Measurements from ENCODE around the gene OR4C6. TPM values are rescaled to one million over a fixed set of nuclear protein-coding genes. Genes with fewer than 3 reads are reported as not detected.

The OR4C6 gene
- total RNA-seq, 1 experiment from 2014 or later, result not detected

- no peak overlapping the region for H2AFZ ChIP-seq (ENCODE audit: low read length)
- H3K9me3 ChIP-seq (ENCODE audit: low read length), result peaks cover 15% of the 10 kb centered on the region
- DNase-seq (peak; percentile 76), ATAC-seq (0 out of 2 replicates have a peak, but pooled peaks have one; percentile 27)
- ChIA-PET CTCF (no interaction called here), POLR2A (ENCODE audit: unreplicated experiment) (no interaction called here)
- no peak overlapping the region for H3K27ac ChIP-seq (ENCODE audit: low read length)
- H3F3A ChIP-seq (ENCODE audit: low read length, unreplicated experiment), result no peaks in the 10 kb centered on the region
- intact Hi-C loops (cut with micrococcal nuclease), result no loop called here
- H3K4me3 ChIP-seq (ENCODE audit: low read length), result no peak overlapping the region
- no peaks in the 10 kb centered on the region; the same call in 1 of the 2 replicates for H3K36me3 ChIP-seq (ENCODE audit: low read depth, low read length)
- H3K79me2 ChIP-seq (ENCODE audit: low read length), result no peaks in the 10 kb centered on the region
- BruUV-seq (replicated peaks), result no TSS peak
- no peak overlapping the region for H3K9ac ChIP-seq (ENCODE audit: low read length)
- no peaks in the 10 kb centered on the region for H4K20me1 ChIP-seq (ENCODE audit: low read length)
- no peaks in the 10 kb centered on the region for H3K4me1 ChIP-seq (ENCODE audit: insufficient read depth, low read length)
- no peaks in the 10 kb centered on the region for H3K27me3 ChIP-seq (ENCODE audit: low read length)
- TF ChIP-seq EZH2phosphoT487 (IDR thresholded peaks at IDR 0.05; ENCODE audit: borderline replicate concordance, low read length), result no peak
- no peak for TF ChIP-seq EZH2 (IDR thresholded peaks at IDR 0.05; ENCODE audit: low read length, unreplicated experiment)
- TF ChIP-seq CTCF (conservative IDR thresholded peaks at IDR 0.05; ENCODE audit: low read depth, low read length), result peak; percentile 92
- H3K4me2 ChIP-seq (ENCODE audit: low read length), result no peak overlapping the region
- no peaks in the 10 kb centered on the region for H3K9me2 ChIP-seq (replicated peaks; ENCODE audit: low read length)
Measured at GRCh38 chr11:55707029-55707428, 45.0 kb downstream of the OR4C6 start.

- DNase-seq, result peak; percentile 30
- Histone ChIP-seq H3K9me3 (ENCODE audit: low read length) (no peaks in the 10 kb centered on the region), H3K27ac (ENCODE audit: low read length) (no peak overlapping the region), H3K36me3 (ENCODE audit: low read depth, low read length) (no peaks in the 10 kb centered on the region), H3K4me3 (ENCODE audit: low read length) (no peak overlapping the region), H2AFZ (ENCODE audit: low read length) (no peak overlapping the region), H3K4me1 (ENCODE audit: insufficient read depth, low read length) (no peaks in the 10 kb centered on the region), H3K4me2 (ENCODE audit: low read length) (no peak overlapping the region), H3F3A (ENCODE audit: low read length, unreplicated experiment) (no peaks in the 10 kb centered on the region), H3K9ac (ENCODE audit: low read length) (no peak overlapping the region), H3K9me2 (replicated peaks; ENCODE audit: low read length) (no peaks in the 10 kb centered on the region), H3K27me3 (ENCODE audit: low read length) (no peaks in the 10 kb centered on the region), H4K20me1 (ENCODE audit: low read length) (no peaks in the 10 kb centered on the region), H3K79me2 (ENCODE audit: low read length) (no peaks in the 10 kb centered on the region)
- CTCF ChIA-PET, result no interaction called here
- intact Hi-C loops (cut with micrococcal nuclease), result no loop called here
- no TSS peak for BruUV-seq (replicated peaks)
- POLR2A ChIA-PET (ENCODE audit: unreplicated experiment), result no interaction called here
- no peak for TF ChIP-seq EZH2phosphoT487 (IDR thresholded peaks at IDR 0.05; ENCODE audit: borderline replicate concordance, low read length)
- peak; percentile 64 for TF ChIP-seq CTCF (conservative IDR thresholded peaks at IDR 0.05; ENCODE audit: low read depth, low read length)
- no peak for TF ChIP-seq EZH2 (IDR thresholded peaks at IDR 0.05; ENCODE audit: low read length, unreplicated experiment)
- no peak for ATAC-seq
Measured at GRCh38 chr11:55714982-55715888, 53.2 kb downstream of the OR4C6 start.

Other genes starting within 250 kb of the OR4C6 start
- gene OR4C15, start 107.7 kb upstream of the OR4C6 start, total RNA-seq (2014; rRNA removed), result not detected in 2 replicates
- gene OR4C16, start 90.1 kb upstream of the OR4C6 start, total RNA-seq (2014; rRNA removed), result not detected in 2 replicates
- not detected in 2 replicates for gene OR4C11, start 54.6 kb upstream of the OR4C6 start, total RNA-seq (2014; rRNA removed)
- not detected in 2 replicates for gene OR4P4, start 27.1 kb upstream of the OR4C6 start, total RNA-seq (2014; rRNA removed)
- not detected in 2 replicates for gene OR4S2, start 13.9 kb upstream of the OR4C6 start, total RNA-seq (2014; rRNA removed)
- not detected in 2 replicates for gene OR5D13, start 111.2 kb downstream of the OR4C6 start, total RNA-seq (2014; rRNA removed)
- gene OR5D14, start 133.4 kb downstream of the OR4C6 start, total RNA-seq (2014; rRNA removed), result not detected in 2 replicates
- not detected in 2 replicates for gene OR5L1, start 149.2 kb downstream of the OR4C6 start, total RNA-seq (2014; rRNA removed)
- gene OR5D18, start 157.4 kb downstream of the OR4C6 start, total RNA-seq (2014; rRNA removed), result not detected in 2 replicates
- gene OR5L2, start 165.0 kb downstream of the OR4C6 start, total RNA-seq (2014; rRNA removed), result not detected in 2 replicates
- gene OR5D16, start 176.6 kb downstream of the OR4C6 start, total RNA-seq (2014; rRNA removed), result not detected in 2 replicates
- gene TRIM51, start 221.1 kb downstream of the OR4C6 start, total RNA-seq (2014; rRNA removed), result not detected in 2 replicates